ENCODE data around the gene PLCXD1. TPM values are rescaled to one million over a fixed set of nuclear protein-coding genes. Genes with fewer than 3 reads are reported as not detected.
"Not testable (repeated sequence)": the region's sequence is repeated elsewhere in the genome, so short reads cannot be mapped to it uniquely, and the experiment has no call there.

PLCXD1 gene
- 18.1 TPM for total RNA-seq
- long read RNA-seq, full-length matches to known transcripts = 7 of 26 reads
- long read RNA-seq, partial matches to known transcripts = 8 of 26 reads
- long read RNA-seq, other reads (novel, unspliced or antisense) = 11 of 26 reads

- no peak for DNase-seq (ENCODE audit: low spot score)
These were observed at the start of gene PLCXD1 for GRCh38 chrX:281166-281999. PLCXD1 (plus strand) TSS chrX:281381; CDS start chrX:284188, 2,807 bp downstream.

GRCh38 chrX:231637-232277, 49.4 kb upstream of the PLCXD1 start:
- not testable (repeated sequence) for DNase-seq (ENCODE audit: low spot score)

- not testable (repeated sequence) for DNase-seq (ENCODE audit: low spot score)
These were observed 48.9 kb upstream of the PLCXD1 start for GRCh38 chrX:232278-232655.

GRCh38 chrX:236201-236600, 45.0 kb upstream of the PLCXD1 start:
- DNase-seq (ENCODE audit: low spot score) = not testable (repeated sequence)

GRCh38 chrX:250965-251364, 30.2 kb upstream of the PLCXD1 start:
- no peak for DNase-seq (ENCODE audit: low spot score)

- not testable (repeated sequence) for DNase-seq (ENCODE audit: low spot score)
These were observed 29.6 kb upstream of the PLCXD1 start for GRCh38 chrX:251396-252243.

- no peak for DNase-seq (ENCODE audit: low spot score)
These were observed 28.8 kb upstream of the PLCXD1 start for GRCh38 chrX:252244-252956.

GRCh38 chrX:252957-253291, 28.3 kb upstream of the PLCXD1 start:
- no peak for DNase-seq (ENCODE audit: low spot score)

GRCh38 chrX:253451-254297, 27.5 kb upstream of the PLCXD1 start:
- DNase-seq (ENCODE audit: low spot score) = no peak

GRCh38 chrX:254630-255215, 26.5 kb upstream of the PLCXD1 start:
- no peak for DNase-seq (ENCODE audit: low spot score)

- DNase-seq (ENCODE audit: low spot score) = no peak
These were observed 25.3 kb upstream of the PLCXD1 start for GRCh38 chrX:255923-256331.

- DNase-seq (ENCODE audit: low spot score) = not testable (repeated sequence)
These were observed 24.1 kb upstream of the PLCXD1 start for GRCh38 chrX:257054-257453.

GRCh38 chrX:257681-258289, 23.4 kb upstream of the PLCXD1 start:
- no peak for DNase-seq (ENCODE audit: low spot score)

GRCh38 chrX:258291-259040, 22.7 kb upstream of the PLCXD1 start:
- no peak for DNase-seq (ENCODE audit: low spot score)

GRCh38 chrX:259692-260355, 21.4 kb upstream of the PLCXD1 start:
- DNase-seq (ENCODE audit: low spot score) = no peak

GRCh38 chrX:261167-261918, 19.8 kb upstream of the PLCXD1 start:
- DNase-seq (ENCODE audit: low spot score) = no peak

- DNase-seq (ENCODE audit: low spot score) = no peak
These were observed 19.2 kb upstream of the PLCXD1 start for GRCh38 chrX:261919-262352.

Measured in mesenteric fat pad (tissue), 1 donor.